ENCODE data around the gene PLEKHA6.

PLEKHA6 gene

DNA sequence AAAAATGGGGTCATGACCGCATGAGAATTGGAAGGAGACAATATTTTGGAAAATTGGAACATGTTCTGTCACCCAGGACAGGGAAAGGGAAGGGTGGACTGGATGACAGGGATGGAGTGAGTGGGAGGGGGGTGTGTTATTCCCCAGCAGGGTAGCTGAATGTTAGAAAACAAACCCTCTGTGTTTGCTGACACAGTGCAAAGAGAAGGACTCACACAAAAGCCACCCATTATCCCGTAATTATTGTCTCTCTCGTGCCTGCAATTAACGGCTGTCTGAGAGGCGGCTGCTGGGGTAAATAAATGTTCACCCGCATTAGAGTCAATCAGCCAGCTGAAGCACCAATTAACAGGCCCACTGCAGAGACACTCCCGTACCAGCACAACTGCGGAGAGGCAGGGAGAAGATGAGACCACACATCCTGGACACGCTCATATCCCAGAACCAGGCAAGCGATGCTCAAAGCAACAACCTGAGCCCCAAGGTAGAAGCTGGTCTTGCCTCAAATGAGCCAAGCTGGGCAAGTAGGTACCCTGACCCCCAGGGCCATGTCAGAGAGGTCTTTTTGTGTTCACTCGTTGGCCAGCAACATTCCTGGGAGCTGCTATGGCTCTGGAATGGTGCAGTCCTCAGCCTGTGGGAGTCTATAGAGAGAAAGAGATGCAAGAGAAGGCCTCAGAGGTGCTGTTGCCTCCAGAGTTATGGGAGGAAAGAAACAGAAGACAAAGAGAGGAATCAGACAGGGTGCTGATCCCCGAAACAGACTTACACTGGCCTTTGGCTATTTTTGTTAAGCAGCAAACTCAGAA lies 19.4 kb downstream of the PLEKHA6 start:
- no peak overlapping the region for H3K4me3 ChIP-seq (ENCODE audit: low read depth, low read length)
- TF ChIP-seq, protein P1, sequence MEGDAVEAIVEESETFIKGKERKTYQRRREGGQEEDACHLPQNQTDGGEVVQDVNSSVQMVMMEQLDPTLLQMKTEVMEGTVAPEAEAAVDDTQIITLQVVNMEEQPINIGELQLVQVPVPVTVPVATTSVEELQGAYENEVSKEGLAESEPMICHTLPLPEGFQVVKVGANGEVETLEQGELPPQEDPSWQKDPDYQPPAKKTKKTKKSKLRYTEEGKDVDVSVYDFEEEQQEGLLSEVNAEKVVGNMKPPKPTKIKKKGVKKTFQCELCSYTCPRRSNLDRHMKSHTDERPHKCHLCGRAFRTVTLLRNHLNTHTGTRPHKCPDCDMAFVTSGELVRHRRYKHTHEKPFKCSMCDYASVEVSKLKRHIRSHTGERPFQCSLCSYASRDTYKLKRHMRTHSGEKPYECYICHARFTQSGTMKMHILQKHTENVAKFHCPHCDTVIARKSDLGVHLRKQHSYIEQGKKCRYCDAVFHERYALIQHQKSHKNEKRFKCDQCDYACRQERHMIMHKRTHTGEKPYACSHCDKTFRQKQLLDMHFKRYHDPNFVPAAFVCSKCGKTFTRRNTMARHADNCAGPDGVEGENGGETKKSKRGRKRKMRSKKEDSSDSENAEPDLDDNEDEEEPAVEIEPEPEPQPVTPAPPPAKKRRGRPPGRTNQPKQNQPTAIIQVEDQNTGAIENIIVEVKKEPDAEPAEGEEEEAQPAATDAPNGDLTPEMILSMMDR (IDR thresholded peaks at IDR 0.05; ENCODE audit: low read depth, low read length, missing control alignments): no peak
- in situ Hi-C loops (cut with HindIII; ENCODE audit: low sequenced_read_pairs): no loop called here
- no peak for DNase-seq (ENCODE audit: low read depth)

DNA sequence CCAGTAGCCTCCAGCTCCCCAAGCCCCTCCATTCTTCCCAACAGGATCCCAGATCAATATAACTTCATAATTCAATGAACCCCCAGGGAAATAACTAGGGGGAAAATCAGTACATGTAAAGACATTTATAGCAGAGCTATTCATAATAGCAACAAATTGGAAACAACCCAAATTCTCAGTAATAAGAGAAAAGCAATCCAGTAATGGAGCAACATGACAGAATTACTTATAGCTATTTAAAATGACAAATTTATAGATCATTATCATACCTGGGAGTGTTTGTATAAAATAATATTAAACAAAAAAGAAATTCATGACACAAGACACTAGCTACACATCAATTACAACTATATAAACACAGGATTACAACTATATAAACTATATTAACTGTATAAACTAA lies 20.2 kb downstream of the PLEKHA6 start:
- no peak overlapping the region for H3K4me3 ChIP-seq (ENCODE audit: low read depth, low read length)
- no peak for DNase-seq (ENCODE audit: low read depth)
- TF ChIP-seq, protein P1 (IDR thresholded peaks at IDR 0.05; ENCODE audit: low read depth, low read length, missing control alignments): no peak
- in situ Hi-C loops (cut with HindIII; ENCODE audit: low sequenced_read_pairs): no loop called here

GRCh38 chr1:204338997-204339396 lies 20.7 kb downstream of the PLEKHA6 start:
- DNase-seq (ENCODE audit: low read depth): no peak
- H3K4me3 ChIP-seq (ENCODE audit: low read depth, low read length): no peak overlapping the region
- TF ChIP-seq, protein P1 (IDR thresholded peaks at IDR 0.05; ENCODE audit: low read depth, low read length, missing control alignments): no peak
- in situ Hi-C loops (cut with HindIII; ENCODE audit: low sequenced_read_pairs): no loop called here

DNA sequence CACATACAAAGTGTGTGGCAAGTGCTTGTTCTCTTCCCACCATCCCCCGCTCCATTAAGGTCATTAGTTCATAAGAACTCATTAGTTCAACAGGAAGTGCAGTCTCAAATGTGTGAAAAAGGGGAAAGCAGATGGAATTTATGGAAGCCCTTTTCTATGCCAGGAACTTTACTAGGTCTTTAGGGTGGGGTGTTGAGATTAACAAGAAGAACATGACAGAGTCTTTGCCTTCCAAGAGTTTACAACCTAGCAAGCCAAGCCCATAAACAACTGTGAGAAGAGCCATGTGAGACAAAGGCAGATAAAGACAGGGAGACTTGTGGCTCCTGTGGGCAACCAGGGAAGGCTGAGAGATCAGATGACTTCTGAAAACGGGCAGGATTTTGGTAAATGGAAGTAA lies 21.4 kb downstream of the PLEKHA6 start:
- no peak overlapping the region for H3K4me3 ChIP-seq (ENCODE audit: low read depth, low read length)
- in situ Hi-C loops (cut with HindIII; ENCODE audit: low sequenced_read_pairs): no loop called here
- TF ChIP-seq, protein P1 (IDR thresholded peaks at IDR 0.05; ENCODE audit: low read depth, low read length, missing control alignments): no peak
- DNase-seq (ENCODE audit: low read depth): no peak

DNA sequence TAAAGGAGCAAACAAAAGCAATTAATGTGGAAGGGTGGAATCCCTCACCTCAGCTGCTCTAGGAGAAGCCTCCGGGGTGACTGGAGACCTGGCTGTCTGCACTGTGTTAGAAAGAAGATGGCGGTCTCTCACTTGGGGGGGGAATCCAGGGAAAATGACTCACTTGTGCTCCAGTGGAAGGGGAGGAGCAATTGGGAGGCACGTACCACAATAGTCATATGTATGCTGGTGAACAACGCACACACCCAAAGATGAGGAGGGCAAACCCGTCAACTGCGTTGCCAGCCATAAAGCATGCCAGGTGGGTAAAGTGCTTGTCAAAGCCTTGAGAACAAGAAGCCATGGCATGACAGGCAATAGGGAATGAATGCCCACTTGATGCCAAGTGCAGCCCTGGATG lies 22.1 kb downstream of the PLEKHA6 start:
- H3K4me3 ChIP-seq (ENCODE audit: low read depth, low read length): no peak overlapping the region
- TF ChIP-seq, protein P1 (IDR thresholded peaks at IDR 0.05; ENCODE audit: low read depth, low read length, missing control alignments): no peak
- in situ Hi-C loops (cut with HindIII; ENCODE audit: low sequenced_read_pairs): no loop called here

DNA sequence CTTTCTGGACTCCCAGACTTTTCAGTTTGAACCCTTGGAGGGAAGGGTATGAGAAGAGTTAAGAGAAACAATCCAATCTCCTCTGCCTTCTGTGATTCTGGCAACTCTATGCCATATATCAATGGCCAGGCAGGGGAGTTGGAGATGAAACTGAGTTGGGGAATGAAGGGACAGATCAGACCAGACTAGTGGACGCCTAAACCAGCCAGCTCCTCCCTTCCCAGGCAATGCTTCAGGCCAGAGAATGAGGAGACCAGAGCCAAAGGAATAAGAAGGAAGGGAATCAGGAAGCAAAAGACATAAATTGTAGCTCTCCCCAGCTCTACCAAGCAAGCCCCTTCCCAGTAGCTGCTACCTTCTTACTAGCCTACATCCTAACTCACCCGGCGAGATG lies 22.7 kb downstream of the PLEKHA6 start:
- in situ Hi-C loops (cut with HindIII; ENCODE audit: low sequenced_read_pairs): no loop called here
- TF ChIP-seq, protein P1 (IDR thresholded peaks at IDR 0.05; ENCODE audit: low read depth, low read length, missing control alignments): no peak
- no peak for DNase-seq (ENCODE audit: low read depth)
- H3K4me3 ChIP-seq (ENCODE audit: low read depth, low read length): no peak overlapping the region

More for the DNA sequence above, 22.1 kb downstream of the PLEKHA6 start:
- no peak for DNase-seq (ENCODE audit: low read depth)
